Measurements from ENCODE around the gene CEACAM7. TPM values are rescaled to one million over a fixed set of nuclear protein-coding genes. Genes with fewer than 3 reads are reported as not detected.
A peak's percentile ranks its signal among the peaks of the same experiment; 100 is the strongest.

The CEACAM7 gene
- total RNA-seq, 1 experiment from 2014 or later: 0.43 TPM

GRCh38 chr19:41691268-41691970, 3.3 kb upstream of the CEACAM7 start:
- no TSS peak for BruUV-seq (replicated peaks)
- Histone ChIP-seq H3K4me1 (ENCODE audit: insufficient read depth, low read length, poor library complexity, severe bottlenecking) (no peaks in the 10 kb centered on the region), H3K27me3 (replicated peaks; ENCODE audit: insufficient read depth, low read depth, low read length, poor library complexity) (no peaks in the 10 kb centered on the region), H3K4me3 (ENCODE audit: low read depth, low read length, poor library complexity, severe bottlenecking) (no peak overlapping the region), H3K36me3 (ENCODE audit: insufficient read depth, low read length, poor library complexity, severe bottlenecking) (no peaks in the 10 kb centered on the region), H3K9me3 (ENCODE audit: low read depth, low read length, poor library complexity, severe bottlenecking) (no peaks in the 10 kb centered on the region), H3K27ac (ENCODE audit: low read depth, low read length, poor library complexity, severe bottlenecking) (no peak overlapping the region)
- intact Hi-C loops (cut with micrococcal nuclease; ENCODE audit: unreplicated experiment): no loop called here
- ChIA-PET CTCF (interaction anchor here (0.7 to 2.1 kb wide), 2 partner anchors 10 to 50 kb away, joined by 5 to 16 read pairs; no protein-coding TSS in a partner anchor), POLR2A (ENCODE audit: low non-redundant PET) (no interaction called here)
- peak; percentile 83 for TF ChIP-seq CTCF (conservative IDR thresholded peaks at IDR 0.05; ENCODE audit: low read depth, low read length)
- no peak for TF ChIP-seq EZH2 (IDR thresholded peaks at IDR 0.05; ENCODE audit: borderline replicate concordance, low read depth, low read length, poor library complexity, severe bottlenecking)
- DNase-seq (ENCODE audit: low spot score): peak; percentile 53

DNA sequence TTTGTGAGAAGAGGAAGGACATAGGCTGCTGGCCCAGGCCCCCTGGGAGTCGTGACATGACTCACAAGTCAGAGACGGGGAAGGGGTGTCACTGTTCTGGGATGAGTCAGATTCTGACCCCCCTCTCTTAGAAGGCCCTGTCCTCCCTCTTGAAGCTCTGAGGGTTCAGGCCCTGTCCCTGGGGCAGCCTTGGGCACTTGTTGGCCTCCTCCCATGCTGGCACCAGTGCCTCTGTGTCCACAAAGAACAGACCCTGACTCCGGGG, 2.7 kb upstream of the CEACAM7 start:
- CTCF ChIA-PET: interaction anchor here (0.7 to 2.1 kb wide), 2 partner anchors 11 to 49 kb away, joined by 5 to 16 read pairs; no protein-coding TSS in a partner anchor
- Histone ChIP-seq H3K9me3 (ENCODE audit: low read depth, low read length, poor library complexity, severe bottlenecking) (no peaks in the 10 kb centered on the region), H3K4me1 (ENCODE audit: insufficient read depth, low read length, poor library complexity, severe bottlenecking) (no peaks in the 10 kb centered on the region), H3K36me3 (ENCODE audit: insufficient read depth, low read length, poor library complexity, severe bottlenecking) (no peaks in the 10 kb centered on the region), H3K4me3 (ENCODE audit: low read depth, low read length, poor library complexity, severe bottlenecking) (no peak overlapping the region), H3K27me3 (replicated peaks; ENCODE audit: insufficient read depth, low read depth, low read length, poor library complexity) (no peaks in the 10 kb centered on the region), H3K27ac (ENCODE audit: low read depth, low read length, poor library complexity, severe bottlenecking) (no peak overlapping the region)
- intact Hi-C loops (cut with micrococcal nuclease; ENCODE audit: unreplicated experiment): no loop called here
- POLR2A ChIA-PET (ENCODE audit: low non-redundant PET): no interaction called here
- TF ChIP-seq EZH2 (IDR thresholded peaks at IDR 0.05; ENCODE audit: borderline replicate concordance, low read depth, low read length, poor library complexity, severe bottlenecking) (no peak), CTCF (conservative IDR thresholded peaks at IDR 0.05; ENCODE audit: low read depth, low read length) (no peak)
- peak; percentile 17 for DNase-seq (ENCODE audit: low spot score)
- BruUV-seq (replicated peaks): no TSS peak

- ChIA-PET CTCF (interaction anchor here (2.1 kb wide), 1 partner anchor 48 kb away, joined by 16 read pairs; no protein-coding TSS in a partner anchor), POLR2A (ENCODE audit: low non-redundant PET) (no interaction called here)
- Histone ChIP-seq H3K27me3 (replicated peaks; ENCODE audit: insufficient read depth, low read depth, low read length, poor library complexity) (no peaks in the 10 kb centered on the region), H3K36me3 (ENCODE audit: insufficient read depth, low read length, poor library complexity, severe bottlenecking) (no peaks in the 10 kb centered on the region), H3K4me3 (ENCODE audit: low read depth, low read length, poor library complexity, severe bottlenecking) (no peak overlapping the region), H3K27ac (ENCODE audit: low read depth, low read length, poor library complexity, severe bottlenecking) (no peak overlapping the region), H3K4me1 (ENCODE audit: insufficient read depth, low read length, poor library complexity, severe bottlenecking) (no peaks in the 10 kb centered on the region), H3K9me3 (ENCODE audit: low read depth, low read length, poor library complexity, severe bottlenecking) (no peaks in the 10 kb centered on the region)
- intact Hi-C loops (cut with micrococcal nuclease; ENCODE audit: unreplicated experiment): no loop called here
- BruUV-seq (replicated peaks): no TSS peak
- 0 out of 2 replicates have a peak, but pooled peaks have one; percentile 11 for TF ChIP-seq CTCF (conservative IDR thresholded peaks at IDR 0.05; ENCODE audit: low read depth, low read length)
- TF ChIP-seq EZH2 (IDR thresholded peaks at IDR 0.05; ENCODE audit: borderline replicate concordance, low read depth, low read length, poor library complexity, severe bottlenecking): no peak
- no peak for DNase-seq (ENCODE audit: low spot score)
Observed at GRCh38 chr19:41689993-41690800, 2.1 kb upstream of the CEACAM7 start.
